RPMI8226 (cell line): Measurements from ENCODE around the gene EXOC3L4.

Experiments
- DNase-seq: peaks from one replicate; pipeline ENCODE4 v3.0.0-alpha.2; 2015

EXOC3L4 gene

GRCh38 chr14:103093856-103094405, 594 bp upstream of the EXOC3L4 start:
- no peak for DNase-seq

- DNase-seq, result no peak
These were observed 769 bp downstream of the EXOC3L4 start for GRCh38 chr14:103095210-103095778.

- DNase-seq, result no peak
These were observed 1.9 kb downstream of the EXOC3L4 start for GRCh38 chr14:103096387-103096786.

- DNase-seq, result no peak
These were observed 2.9 kb downstream of the EXOC3L4 start for GRCh38 chr14:103097244-103097993.

- DNase-seq, result no peak
These were observed 3.8 kb downstream of the EXOC3L4 start for GRCh38 chr14:103097994-103098957.

GRCh38 chr14:103099081-103099732, 4.7 kb downstream of the EXOC3L4 start:
- no peak for DNase-seq

GRCh38 chr14:103099733-103100280, 5.3 kb downstream of the EXOC3L4 start:
- DNase-seq, result peak; percentile 56

- peak; percentile 87 for DNase-seq
These were observed 6.0 kb downstream of the EXOC3L4 start for GRCh38 chr14:103100281-103101121.

- no peak for DNase-seq
These were observed 6.9 kb downstream of the EXOC3L4 start for GRCh38 chr14:103101257-103101962.

GRCh38 chr14:103101963-103102688, 7.6 kb downstream of the EXOC3L4 start:
- DNase-seq, result no peak

GRCh38 chr14:103102689-103103260, 8.2 kb downstream of the EXOC3L4 start:
- no peak for DNase-seq

- DNase-seq, result peak; percentile 90
These were observed 9.2 kb downstream of the EXOC3L4 start for GRCh38 chr14:103103461-103104388.

- no peak for DNase-seq
These were observed 9.8 kb downstream of the EXOC3L4 start for GRCh38 chr14:103104389-103104653.

- peak; percentile 87 for DNase-seq
These were observed 10.3 kb downstream of the EXOC3L4 start for GRCh38 chr14:103104654-103105452.

GRCh38 chr14:103105580-103106150, 11.1 kb downstream of the EXOC3L4 start:
- DNase-seq, result peak; percentile 90

GRCh38 chr14:103107455-103107854, 12.9 kb downstream of the EXOC3L4 start:
- DNase-seq, result no peak
